ENCODE data around the gene SIDT2. TPM values are rescaled to one million over a fixed set of nuclear protein-coding genes. Genes with fewer than 3 reads are reported as not detected.

Gene SIDT2
- total and polyA plus RNA-seq, 2 of the 8 experiments (the other 6 are each of a cell fraction or from before 2014, with no cell fraction given) = 18.5 to 21.1 TPM

- TF ChIP-seq, protein P1, sequence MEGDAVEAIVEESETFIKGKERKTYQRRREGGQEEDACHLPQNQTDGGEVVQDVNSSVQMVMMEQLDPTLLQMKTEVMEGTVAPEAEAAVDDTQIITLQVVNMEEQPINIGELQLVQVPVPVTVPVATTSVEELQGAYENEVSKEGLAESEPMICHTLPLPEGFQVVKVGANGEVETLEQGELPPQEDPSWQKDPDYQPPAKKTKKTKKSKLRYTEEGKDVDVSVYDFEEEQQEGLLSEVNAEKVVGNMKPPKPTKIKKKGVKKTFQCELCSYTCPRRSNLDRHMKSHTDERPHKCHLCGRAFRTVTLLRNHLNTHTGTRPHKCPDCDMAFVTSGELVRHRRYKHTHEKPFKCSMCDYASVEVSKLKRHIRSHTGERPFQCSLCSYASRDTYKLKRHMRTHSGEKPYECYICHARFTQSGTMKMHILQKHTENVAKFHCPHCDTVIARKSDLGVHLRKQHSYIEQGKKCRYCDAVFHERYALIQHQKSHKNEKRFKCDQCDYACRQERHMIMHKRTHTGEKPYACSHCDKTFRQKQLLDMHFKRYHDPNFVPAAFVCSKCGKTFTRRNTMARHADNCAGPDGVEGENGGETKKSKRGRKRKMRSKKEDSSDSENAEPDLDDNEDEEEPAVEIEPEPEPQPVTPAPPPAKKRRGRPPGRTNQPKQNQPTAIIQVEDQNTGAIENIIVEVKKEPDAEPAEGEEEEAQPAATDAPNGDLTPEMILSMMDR (IDR thresholded peaks at IDR 0.05; ENCODE audit: control extremely low read depth in 1 of 3, insufficient read depth in 1 of 3, low read depth in 1 of 3, low read length in 3 of 3) = peak; percentile 97 to 99 (median 98)
- TF ChIP-seq, protein P2, sequence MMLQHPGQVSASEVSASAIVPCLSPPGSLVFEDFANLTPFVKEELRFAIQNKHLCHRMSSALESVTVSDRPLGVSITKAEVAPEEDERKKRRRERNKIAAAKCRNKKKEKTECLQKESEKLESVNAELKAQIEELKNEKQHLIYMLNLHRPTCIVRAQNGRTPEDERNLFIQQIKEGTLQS (IDR thresholded peaks at IDR 0.05; ENCODE audit: insufficient read depth, low read depth, low read length) = peak; percentile 76
- TF ChIP-seq RBBP5 (IDR thresholded peaks at IDR 0.05; ENCODE audit: borderline replicate concordance, low read depth, low read length) (no peak), SUZ12 (IDR thresholded peaks at IDR 0.05; ENCODE audit: low read length) (no peak), GABPA (IDR thresholded peaks at IDR 0.05; ENCODE audit: borderline replicate concordance, insufficient read depth, low read length) (no peak), JUND (IDR thresholded peaks at IDR 0.05; ENCODE audit: low read length) (peak; percentile 47; the same call in 1 of the 2 replicates)
- TF ChIP-seq, protein P3, sequence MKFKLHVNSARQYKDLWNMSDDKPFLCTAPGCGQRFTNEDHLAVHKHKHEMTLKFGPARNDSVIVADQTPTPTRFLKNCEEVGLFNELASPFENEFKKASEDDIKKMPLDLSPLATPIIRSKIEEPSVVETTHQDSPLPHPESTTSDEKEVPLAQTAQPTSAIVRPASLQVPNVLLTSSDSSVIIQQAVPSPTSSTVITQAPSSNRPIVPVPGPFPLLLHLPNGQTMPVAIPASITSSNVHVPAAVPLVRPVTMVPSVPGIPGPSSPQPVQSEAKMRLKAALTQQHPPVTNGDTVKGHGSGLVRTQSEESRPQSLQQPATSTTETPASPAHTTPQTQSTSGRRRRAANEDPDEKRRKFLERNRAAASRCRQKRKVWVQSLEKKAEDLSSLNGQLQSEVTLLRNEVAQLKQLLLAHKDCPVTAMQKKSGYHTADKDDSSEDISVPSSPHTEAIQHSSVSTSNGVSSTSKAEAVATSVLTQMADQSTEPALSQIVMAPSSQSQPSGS (IDR thresholded peaks at IDR 0.05; ENCODE audit: low read length) = peak; percentile 40; the same call in 1 of the 2 replicates
Observed at GRCh38 chr11:117180661-117181585, 2.4 kb downstream of the SIDT2 start (continued).

All from H1 (cell line).